Measurements from ENCODE around the gene FXN.
"Not testable (repeated sequence)": the region's sequence is repeated elsewhere in the genome, so short reads cannot be mapped to it uniquely, and the experiment has no call there.

FXN gene

GRCh38 chr9:69104830-69105527 is 69.4 kb downstream of the FXN start:
- H3K4me3 ChIP-seq (ENCODE audit: control insufficient read depth, low read depth, low read length), result no peak overlapping the region

GRCh38 chr9:69107771-69108170 is 72.2 kb downstream of the FXN start:
- no peak for TF ChIP-seq CTCF (conservative IDR thresholded peaks at IDR 0.05; ENCODE audit: control insufficient read depth, insufficient read depth, low read depth, low read length)
- no peak overlapping the region for H3K4me3 ChIP-seq (ENCODE audit: control insufficient read depth, low read depth, low read length)
- no peak for DNase-seq (ENCODE audit: low read depth)

More at GRCh38 chr9:69104830-69105527, 69.4 kb downstream of the FXN start:
- TF ChIP-seq CTCF (conservative IDR thresholded peaks at IDR 0.05; ENCODE audit: control insufficient read depth, insufficient read depth, low read depth, low read length), result no peak
- DNase-seq (ENCODE audit: low read depth), result no peak

GRCh38 chr9:69108706-69109105 is 73.2 kb downstream of the FXN start:
- not testable (repeated sequence) for DNase-seq (ENCODE audit: low read depth); H3K4me3 ChIP-seq (ENCODE audit: control insufficient read depth, low read depth, low read length)

GRCh38 chr9:69109152-69109551 is 73.6 kb downstream of the FXN start:
- H3K4me3 ChIP-seq (ENCODE audit: control insufficient read depth, low read depth, low read length), result no peak overlapping the region
- no peak for TF ChIP-seq CTCF (conservative IDR thresholded peaks at IDR 0.05; ENCODE audit: control insufficient read depth, insufficient read depth, low read depth, low read length)
- no peak for DNase-seq (ENCODE audit: low read depth)

GRCh38 chr9:69112646-69113045 is 77.1 kb downstream of the FXN start:
- not testable (repeated sequence) for H3K4me3 ChIP-seq (ENCODE audit: control insufficient read depth, low read depth, low read length)

GRCh38 chr9:69115621-69116020 is 80.1 kb downstream of the FXN start:
- TF ChIP-seq CTCF (conservative IDR thresholded peaks at IDR 0.05; ENCODE audit: control insufficient read depth, insufficient read depth, low read depth, low read length), result no peak
- DNase-seq (ENCODE audit: low read depth), result peak; percentile 76
- no peak overlapping the region for H3K4me3 ChIP-seq (ENCODE audit: control insufficient read depth, low read depth, low read length)

More at GRCh38 chr9:69112646-69113045, 77.1 kb downstream of the FXN start:
- DNase-seq (ENCODE audit: low read depth), result not testable (repeated sequence)

- no peak overlapping the region for H3K4me3 ChIP-seq (ENCODE audit: control insufficient read depth, low read depth, low read length)
- TF ChIP-seq CTCF (conservative IDR thresholded peaks at IDR 0.05; ENCODE audit: control insufficient read depth, insufficient read depth, low read depth, low read length), result no peak
- no peak for DNase-seq (ENCODE audit: low read depth)
Measured at GRCh38 chr9:69118656-69119055, 83.1 kb downstream of the FXN start.

All from fibroblast of mammary gland (primary cell).